NCI-H1436 (cell line): ENCODE results near the gene FCGBP.
"Not testable (repeated sequence)": the region's sequence is repeated elsewhere in the genome, so short reads cannot be mapped to it uniquely, and the experiment has no call there.

ENCODE experiments used
- DNase-seq: peaks from one replicate; lab custom pipeline; 2025; lab: John Stamatoyannopoulos, UW

FCGBP gene

GRCh38 chr19:39917561-39918182 is 16.8 kb downstream of the FCGBP start:
- no peak for DNase-seq

- DNase-seq, result no peak
Observed at GRCh38 chr19:39916851-39917396, 17.5 kb downstream of the FCGBP start.

- no peak for DNase-seq
Observed at GRCh38 chr19:39916236-39916635, 18.2 kb downstream of the FCGBP start.

GRCh38 chr19:39915848-39916215 is 18.6 kb downstream of the FCGBP start:
- no peak for DNase-seq

GRCh38 chr19:39915101-39915847 is 19.2 kb downstream of the FCGBP start:
- DNase-seq, result no peak

GRCh38 chr19:39913682-39914333 is 20.6 kb downstream of the FCGBP start:
- no peak for DNase-seq

- DNase-seq, result no peak
Observed at GRCh38 chr19:39908803-39909202, 25.6 kb downstream of the FCGBP start.

- DNase-seq, result no peak
Observed at GRCh38 chr19:39906820-39907611, 27.4 kb downstream of the FCGBP start.

- DNase-seq, result no peak
Observed at GRCh38 chr19:39906283-39906682, 28.2 kb downstream of the FCGBP start.

- not testable (repeated sequence) for DNase-seq
Observed at GRCh38 chr19:39903486-39904091, 30.8 kb downstream of the FCGBP start.

GRCh38 chr19:39902326-39902725 is 32.1 kb downstream of the FCGBP start:
- DNase-seq, result not testable (repeated sequence)

GRCh38 chr19:39901681-39902080 is 32.8 kb downstream of the FCGBP start:
- not testable (repeated sequence) for DNase-seq

GRCh38 chr19:39898858-39899257 is 35.6 kb downstream of the FCGBP start:
- not testable (repeated sequence) for DNase-seq

GRCh38 chr19:39897511-39898245 is 36.8 kb downstream of the FCGBP start:
- not testable (repeated sequence) for DNase-seq

GRCh38 chr19:39895096-39895495 is 39.3 kb downstream of the FCGBP start:
- not testable (repeated sequence) for DNase-seq

GRCh38 chr19:39894236-39894606 is 40.2 kb downstream of the FCGBP start:
- not testable (repeated sequence) for DNase-seq

GRCh38 chr19:39893366-39894235 is 40.8 kb downstream of the FCGBP start:
- peak; percentile 15 for DNase-seq

GRCh38 chr19:39892506-39892902 is 41.9 kb downstream of the FCGBP start:
- DNase-seq, result not testable (repeated sequence)

GRCh38 chr19:39891660-39892505 is 42.6 kb downstream of the FCGBP start:
- not testable (repeated sequence) for DNase-seq
